ENCODE measurements around the gene TRH. TPM values are rescaled to one million over a fixed set of nuclear protein-coding genes. Genes with fewer than 3 reads are reported as not detected.
A peak's percentile ranks its signal among the peaks of the same experiment; 100 is the strongest.

TRH gene
- total RNA-seq, 1 donor from 2014 or later = not detected

DNA sequence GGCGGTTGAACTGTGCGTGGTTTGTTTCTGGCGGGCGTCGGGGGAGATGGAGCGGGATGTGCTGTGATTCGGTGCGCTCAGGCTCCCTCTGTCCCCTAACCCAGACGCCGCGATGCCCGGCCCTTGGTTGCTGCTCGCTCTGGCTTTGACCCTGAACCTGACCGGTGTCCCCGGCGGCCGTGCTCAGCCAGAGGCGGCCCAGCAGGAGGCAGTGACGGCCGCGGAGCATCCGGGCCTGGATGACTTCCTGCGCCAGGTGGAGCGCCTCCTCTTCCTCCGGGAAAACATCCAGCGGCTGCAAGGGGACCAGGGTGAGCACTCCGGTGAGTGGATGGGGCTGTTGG, 1.2 kb downstream of the TRH start:
- Mint-ChIP-seq H3K4me1 (peaks cover 11% of the 10 kb centered on the region), H3K36me3 (ENCODE audit: low read depth) (no peaks in the 10 kb centered on the region), H3K9me3 (no peaks in the 10 kb centered on the region), H3K27ac (no peak overlapping the region), H3K27me3 (peaks cover 58% of the 10 kb centered on the region), H3K4me3 (peak overlapping the region; percentile 81)
- TF ChIP-seq CTCF (IDR thresholded peaks at IDR 0.05) = no peak
- DNase-seq = no peak
- ATAC-seq (ENCODE audit: low read depth) = no peak
- CTCF ChIA-PET = no interaction called here
- POLR2A ChIA-PET = no interaction called here
- intact Hi-C loops (cut with micrococcal nuclease) = no loop called here

GRCh38 chr3:129976286-129976685, 1.8 kb downstream of the TRH start:
- ChIA-PET CTCF (no interaction called here), POLR2A (no interaction called here)
- Mint-ChIP-seq H3K27ac (no peak overlapping the region), H3K4me3 (no peak overlapping the region), H3K9me3 (no peaks in the 10 kb centered on the region), H3K36me3 (ENCODE audit: low read depth) (no peaks in the 10 kb centered on the region), H3K27me3 (peaks cover 55% of the 10 kb centered on the region), H3K4me1 (peaks cover 11% of the 10 kb centered on the region)
- TF ChIP-seq CTCF (IDR thresholded peaks at IDR 0.05) = no peak
- ATAC-seq (ENCODE audit: low read depth) = no peak
- intact Hi-C loops (cut with micrococcal nuclease) = no loop called here
- no peak for DNase-seq

- intact Hi-C loops (cut with micrococcal nuclease) = no loop called here
- no peak overlapping the region for H3K27ac Mint-ChIP-seq
- no peaks in the 10 kb centered on the region for H3K36me3 Mint-ChIP-seq (ENCODE audit: low read depth)
- peaks cover 11% of the 10 kb centered on the region for H3K4me1 Mint-ChIP-seq
- no peak overlapping the region for H3K4me3 Mint-ChIP-seq
- POLR2A ChIA-PET = no interaction called here
- no peak for ATAC-seq (ENCODE audit: low read depth)
- DNase-seq = no peak
- TF ChIP-seq CTCF (IDR thresholded peaks at IDR 0.05) = no peak
- H3K27me3 Mint-ChIP-seq = peaks cover 40% of the 10 kb centered on the region
- H3K9me3 Mint-ChIP-seq = no peaks in the 10 kb centered on the region
- CTCF ChIA-PET = no interaction called here
Measured at GRCh38 chr3:129978123-129978522, 3.6 kb downstream of the TRH start.

DNA sequence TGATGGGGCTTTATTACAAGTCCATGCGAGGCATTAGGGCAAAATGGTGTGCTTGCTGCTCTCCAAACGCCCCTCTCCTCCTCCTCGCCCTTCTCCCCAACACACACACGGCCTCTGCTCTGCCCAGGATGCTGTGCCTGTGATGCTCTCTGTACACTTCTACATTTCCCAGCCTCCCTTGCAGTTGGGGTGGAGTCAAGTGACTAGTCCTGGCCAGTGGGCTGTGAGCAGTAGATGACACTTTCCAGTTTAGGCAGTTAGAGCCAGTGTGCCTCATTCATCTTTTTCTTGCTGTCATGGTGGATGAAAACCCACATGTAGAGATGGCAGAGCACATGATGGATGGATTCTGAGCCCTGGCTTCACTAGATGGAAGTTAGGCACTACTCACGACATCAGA, 5.4 kb downstream of the TRH start:
- POLR2A ChIA-PET = no interaction called here
- H3K9me3 Mint-ChIP-seq = no peaks in the 10 kb centered on the region

DNA sequence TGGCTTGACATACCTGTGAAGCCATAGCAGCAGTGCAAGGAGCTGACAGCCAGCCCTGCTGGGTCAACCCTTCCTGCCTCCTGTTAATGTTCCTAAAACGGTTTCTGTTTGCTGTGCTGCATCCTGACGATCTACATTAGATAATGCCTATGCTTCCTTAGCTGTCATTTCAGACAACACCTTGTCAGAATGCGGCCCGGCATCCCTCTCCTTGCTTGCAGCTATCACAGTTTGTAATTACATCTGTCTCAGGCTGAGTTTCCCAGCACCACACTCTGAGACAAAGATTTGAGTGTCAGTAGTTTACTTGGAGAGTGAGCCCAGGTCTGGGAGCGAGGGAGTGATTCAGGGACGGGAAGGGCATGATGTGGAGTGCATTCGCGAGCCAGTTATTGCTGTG, 9.0 kb downstream of the TRH start:
- TF ChIP-seq CTCF (IDR thresholded peaks at IDR 0.05) = no peak
- H3K27ac Mint-ChIP-seq = no peak overlapping the region
- ATAC-seq (ENCODE audit: low read depth) (no peak), DNase-seq (no peak)
- ChIA-PET POLR2A (no interaction called here), CTCF (no interaction called here)
- no peak overlapping the region for H3K4me3 Mint-ChIP-seq
- no peaks in the 10 kb centered on the region for H3K36me3 Mint-ChIP-seq (ENCODE audit: low read depth)
- intact Hi-C loops (cut with micrococcal nuclease) = no loop called here
- H3K9me3 Mint-ChIP-seq = no peaks in the 10 kb centered on the region
- H3K4me1 Mint-ChIP-seq = no peaks in the 10 kb centered on the region
- peaks cover 5% of the 10 kb centered on the region for H3K27me3 Mint-ChIP-seq

More for the DNA sequence above, 5.4 kb downstream of the TRH start:
- no peak for DNase-seq
- Mint-ChIP-seq H3K36me3 (ENCODE audit: low read depth) (no peaks in the 10 kb centered on the region), H3K27me3 (peaks cover 30% of the 10 kb centered on the region), H3K27ac (no peak overlapping the region), H3K4me3 (no peak overlapping the region), H3K4me1 (peaks cover 6% of the 10 kb centered on the region)
- intact Hi-C loops (cut with micrococcal nuclease) = no loop called here
- ATAC-seq (ENCODE audit: low read depth) = no peak
- TF ChIP-seq CTCF (IDR thresholded peaks at IDR 0.05) = no peak
- CTCF ChIA-PET = no interaction called here

Measured in activated B cell treated with CpG ODN at 0.5 μM for 24 hours (primary cell).